Thoracic aorta (tissue), 2 donors: ENCODE data around the gene ALKBH5. TPM values are rescaled to one million over a fixed set of nuclear protein-coding genes. Genes with fewer than 3 reads are reported as not detected.

ENCODE experiments used
- ATAC-seq: fragments of 150-250 bp; one replicate; pipeline ENCODE4 v1.8.0; 2017; ENCODE audit warnings: low read depth; ENCODE audit not compliant: insufficient number of reproducible peaks, low FRiP score
- DNase-seq: peaks from one replicate; pipeline ENCODE4 v3.0.0-alpha.2; 2020; ENCODE audit warnings: low spot score
- H3K27ac ChIP-seq, 2 donors: fragments of 200-600 bp; sonication (generic); 1 replicate in 1 of 2; 2 replicates in 1 of 2; pipeline ENCODE4 v1.5.1; 2016; ENCODE audit warnings: mild to moderate bottlenecking in 2 of 2, moderate library complexity in 2 of 2
- H3K27me3 ChIP-seq: fragments of 200-600 bp; sonication (generic); replicated peaks from 2 replicates; pipeline ENCODE4 v1.6.0; 2016; ENCODE audit warnings: mild to moderate bottlenecking; ENCODE audit not compliant: insufficient read depth
- H3K36me3 ChIP-seq: fragments of 200-600 bp; sonication (generic); one replicate; pipeline ENCODE4 v1.5.1; 2016
- H3K4me1 ChIP-seq, 2 donors: fragments of 200-600 bp; sonication (generic); 1 replicate in 1 of 2; 2 replicates in 1 of 2; pipeline versions ENCODE4 v1.5.1 to v1.6.0; 2016; ENCODE audit warnings: low read depth in 2 of 2, mild to moderate bottlenecking in 1 of 2; ENCODE audit not compliant: control insufficient read depth in 1 of 2
- H3K4me3 ChIP-seq: fragments of 200-600 bp; sonication (generic); 2 replicates; pipeline ENCODE4 v1.5.1; 2016; ENCODE audit warnings: mild to moderate bottlenecking
- H3K9me3 ChIP-seq: fragments of 200-600 bp; sonication (generic); 2 replicates; pipeline ENCODE4 v1.5.1; 2016
- total RNA-seq, 2 donors: library from RNA; depleted of rRNA; stranded (reverse); fragments of >200 nt; gene quantifications; one replicate each; pipeline versions ENCODE4 v1.1.0 to v1.2.3, GENCODE V29; 2016
- TF ChIP-seq, protein P1 (sequence below): fragments of 200-600 bp; sonication (generic); IDR thresholded peaks from one replicate; pipeline ENCODE4 v1.5.1; 2019; ENCODE audit warnings: antibody characterized with exemption

The ALKBH5 gene
- total RNA-seq, 2 donors from 2014 or later: 89.6 to 105 TPM

DNA sequence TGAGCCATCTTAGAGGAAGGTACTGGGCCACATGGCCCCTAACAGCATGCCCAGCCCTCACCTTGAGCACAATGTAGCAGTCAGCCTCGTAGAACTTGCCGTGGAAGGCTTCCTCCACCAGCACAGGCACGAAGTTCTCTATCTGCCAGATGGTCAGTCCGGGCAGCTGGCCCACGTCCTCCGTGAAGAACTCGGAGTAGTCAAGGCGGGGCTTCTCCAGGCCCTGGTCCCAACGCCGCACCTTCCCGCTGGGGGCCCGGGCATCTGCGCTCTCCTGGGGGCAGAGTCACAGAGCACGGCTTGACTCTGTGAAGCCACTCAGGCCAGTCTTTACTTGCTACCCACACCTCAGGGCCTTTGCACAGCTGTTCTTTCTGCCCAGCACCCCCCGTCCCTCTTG lies 67.6 kb downstream of the ALKBH5 start:
- Histone ChIP-seq H3K27me3 (no peaks in the 10 kb centered on the region), H3K9me3 (no peaks in the 10 kb centered on the region), H3K27ac (no peak overlapping the region), H3K4me3 (no peak overlapping the region), H3K4me1 (peaks cover 0 to 1% of the 10 kb centered on the region in 2 donors), H3K36me3 (peaks cover 84% of the 10 kb centered on the region)
- no peak for DNase-seq
- no peak for ATAC-seq
- TF ChIP-seq, protein P1, sequence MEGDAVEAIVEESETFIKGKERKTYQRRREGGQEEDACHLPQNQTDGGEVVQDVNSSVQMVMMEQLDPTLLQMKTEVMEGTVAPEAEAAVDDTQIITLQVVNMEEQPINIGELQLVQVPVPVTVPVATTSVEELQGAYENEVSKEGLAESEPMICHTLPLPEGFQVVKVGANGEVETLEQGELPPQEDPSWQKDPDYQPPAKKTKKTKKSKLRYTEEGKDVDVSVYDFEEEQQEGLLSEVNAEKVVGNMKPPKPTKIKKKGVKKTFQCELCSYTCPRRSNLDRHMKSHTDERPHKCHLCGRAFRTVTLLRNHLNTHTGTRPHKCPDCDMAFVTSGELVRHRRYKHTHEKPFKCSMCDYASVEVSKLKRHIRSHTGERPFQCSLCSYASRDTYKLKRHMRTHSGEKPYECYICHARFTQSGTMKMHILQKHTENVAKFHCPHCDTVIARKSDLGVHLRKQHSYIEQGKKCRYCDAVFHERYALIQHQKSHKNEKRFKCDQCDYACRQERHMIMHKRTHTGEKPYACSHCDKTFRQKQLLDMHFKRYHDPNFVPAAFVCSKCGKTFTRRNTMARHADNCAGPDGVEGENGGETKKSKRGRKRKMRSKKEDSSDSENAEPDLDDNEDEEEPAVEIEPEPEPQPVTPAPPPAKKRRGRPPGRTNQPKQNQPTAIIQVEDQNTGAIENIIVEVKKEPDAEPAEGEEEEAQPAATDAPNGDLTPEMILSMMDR: no peak

DNA sequence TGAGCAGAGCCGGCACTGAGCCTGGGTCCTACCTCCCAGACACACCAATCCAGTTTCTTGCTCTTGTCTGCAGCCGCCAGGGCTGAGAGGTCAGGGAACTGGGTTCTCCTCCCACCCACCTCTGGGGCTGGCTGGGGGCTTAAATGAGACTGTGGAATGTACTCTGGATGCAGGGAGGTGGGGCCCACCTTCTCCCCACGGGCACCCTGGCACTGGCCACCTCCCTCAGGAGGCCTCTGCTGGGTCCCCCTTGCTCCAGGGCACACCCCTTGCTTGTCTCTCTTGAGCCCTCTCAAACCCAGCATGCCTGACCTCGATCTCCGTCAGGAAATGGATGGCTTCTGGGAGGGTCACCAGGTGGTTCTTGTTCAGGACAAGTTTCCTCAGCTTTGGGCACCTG lies 68.5 kb downstream of the ALKBH5 start:
- ATAC-seq (no peak), DNase-seq (no peak)
- Histone ChIP-seq H3K9me3 (no peaks in the 10 kb centered on the region), H3K4me3 (no peak overlapping the region), H3K4me1 (peaks cover 9 to 11% of the 10 kb centered on the region in 2 donors), H3K27me3 (no peaks in the 10 kb centered on the region), H3K27ac (no peak overlapping the region), H3K36me3 (peaks cover 78% of the 10 kb centered on the region)
- TF ChIP-seq, protein P1: no peak

DNA sequence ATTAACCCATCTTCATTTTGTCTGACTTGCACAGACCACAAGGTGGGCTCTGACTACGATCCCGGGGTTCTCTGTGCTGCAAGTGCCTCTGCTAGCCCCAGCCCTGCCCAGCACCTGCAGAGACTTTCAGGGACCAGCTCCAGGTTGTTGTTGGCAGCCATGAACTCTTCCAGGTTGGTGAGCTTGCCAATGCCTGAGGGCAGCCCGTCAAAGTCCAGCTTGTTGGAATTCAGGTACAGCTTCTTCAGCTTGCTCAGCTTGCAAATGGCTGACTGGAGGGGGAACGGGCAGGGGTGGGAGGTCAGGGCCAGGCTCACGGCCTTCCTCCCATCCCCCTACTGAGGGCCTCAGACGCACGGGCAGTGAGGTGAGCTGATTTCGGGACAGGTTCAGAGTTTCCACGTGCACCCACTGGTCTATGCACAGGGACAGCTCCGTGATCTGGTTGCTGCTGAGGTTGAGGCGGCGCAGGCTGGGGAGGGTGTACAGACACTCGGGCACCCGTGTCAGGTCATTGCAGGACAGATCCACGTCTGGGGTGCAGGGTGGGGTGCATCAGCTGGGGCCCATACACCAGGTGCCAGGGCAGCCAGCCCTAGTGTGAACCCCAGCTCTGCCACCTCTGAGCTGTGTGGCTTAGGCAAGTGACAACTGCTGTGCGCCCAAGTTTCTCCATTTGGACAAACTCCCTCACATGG lies 69.7 kb downstream of the ALKBH5 start:
- peaks cover 73% of the 10 kb centered on the region for H3K36me3 ChIP-seq
- H3K27me3 ChIP-seq: no peaks in the 10 kb centered on the region
- no peak for DNase-seq

DNA sequence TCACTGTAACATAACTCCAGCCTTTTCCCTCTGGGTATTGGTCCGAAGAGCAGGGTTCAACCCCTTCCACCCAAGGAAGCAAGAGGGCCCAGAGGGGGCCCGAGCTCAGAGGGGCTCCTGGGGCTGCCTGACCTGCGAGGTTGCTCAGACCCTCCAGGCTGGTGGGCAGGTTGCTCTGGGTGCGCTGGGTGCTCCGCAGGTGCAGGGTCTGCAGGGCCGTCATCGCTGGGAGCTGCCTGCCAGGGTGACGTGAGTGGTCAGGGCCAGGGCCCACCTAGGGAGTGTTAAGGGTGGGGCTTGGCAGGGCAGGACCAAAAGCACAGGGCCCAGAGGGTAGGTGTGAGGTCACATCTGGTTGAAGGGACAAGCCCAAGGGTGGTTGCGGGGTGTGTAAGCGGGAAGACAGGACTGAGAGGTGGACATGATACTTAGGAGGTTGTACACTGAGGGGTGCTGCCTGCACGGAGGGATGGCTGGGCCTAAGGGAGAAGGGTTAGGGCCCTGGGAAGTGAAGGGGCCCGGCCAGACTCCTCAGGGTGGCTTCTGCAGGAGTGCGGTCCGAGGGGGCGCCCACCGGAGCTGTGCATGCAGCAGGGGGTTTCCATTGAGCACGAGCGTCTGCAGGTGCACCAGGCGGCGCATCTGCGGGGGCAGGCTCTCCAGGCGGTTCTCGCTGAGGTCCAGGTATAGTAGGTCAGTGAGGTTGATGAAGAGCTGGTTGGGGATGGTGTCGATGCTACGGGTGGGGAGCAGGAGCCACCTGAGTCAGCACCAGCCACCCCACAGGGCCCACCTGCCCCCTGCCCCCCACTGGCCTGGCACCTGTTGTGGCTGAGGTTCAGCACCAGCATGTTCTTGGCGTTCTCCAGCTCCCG lies 70.6 kb downstream of the ALKBH5 start:
- TF ChIP-seq, protein P1: no peak
- H3K36me3 ChIP-seq: peaks cover 66% of the 10 kb centered on the region

More for the DNA sequence above, 69.7 kb downstream of the ALKBH5 start:
- no peak overlapping the region for H3K27ac ChIP-seq
- TF ChIP-seq, protein P1: no peak
- H3K4me3 ChIP-seq: no peak overlapping the region
- H3K9me3 ChIP-seq: no peaks in the 10 kb centered on the region
- peaks cover 14 to 16% of the 10 kb centered on the region in 2 donors for H3K4me1 ChIP-seq
- no peak for ATAC-seq

More for the DNA sequence above, 70.6 kb downstream of the ALKBH5 start:
- Histone ChIP-seq H3K27ac (no peak overlapping the region), H3K27me3 (no peaks in the 10 kb centered on the region), H3K4me1 (peaks cover 18 to 21% of the 10 kb centered on the region in 2 donors), H3K9me3 (no peaks in the 10 kb centered on the region), H3K4me3 (no peak overlapping the region)
- no peak for ATAC-seq
- DNase-seq: no peak
